Hepatocyte (in vitro differentiated cells): ENCODE measurements around the gene TSPEAR.

Experiments
- CTCF ChIP-seq: fragments of 200-600 bp; sonication (generic); IDR thresholded peaks from 2 replicates; pipeline ENCODE4 v1.5.1; 2016; ENCODE audit warnings: antibody characterized with exemption, mild to moderate bottlenecking; ENCODE audit not compliant: poor library complexity
- EZH2 ChIP-seq: fragments of 200-600 bp; sonication (generic); IDR thresholded peaks from 2 replicates; pipeline ENCODE4 v1.6.1; 2016; ENCODE audit warnings: antibody characterized with exemption, mild to moderate bottlenecking, borderline replicate concordance
- EZH2phosphoT487 ChIP-seq: fragments of 200-600 bp; sonication (generic); IDR thresholded peaks from one replicate; pipeline ENCODE4 v1.6.1; 2018; ENCODE audit warnings: antibody characterized with exemption, mild to moderate bottlenecking, low read depth, moderate library complexity; ENCODE audit not compliant: unreplicated experiment, severe bottlenecking

- TF ChIP-seq CTCF (no peak), EZH2phosphoT487 (no peak), EZH2 (no peak)
These were observed 125.5 kb downstream of the TSPEAR start for GRCh38 chr21:44585892-44586291.
